Endothelial cell of umbilical vein (primary cell): Measurements from ENCODE around the gene FAM200C. TPM values are rescaled to one million over a fixed set of nuclear protein-coding genes. Genes with fewer than 3 reads are reported as not detected.

Experiments
- BruUV-seq: library from RNA; stranded (reverse); fragments of 400-500 nt; replicated peaks from 2 replicates; lab custom pipeline; 2021; lab: Mats Ljungman, UMichigan
- CTCF ChIA-PET: fragments of 300-600, 350-600 bp; sonication (Branson Sonifier 250); formaldehyde crosslinking; loops from one replicate; lab custom pipeline; 2021; ENCODE audit warnings: antibody characterized with exemption, inconsistent platforms; lab: Charles Lee
- POLR2A ChIA-PET: fragments of 300-600, 350-600 bp; sonication (Branson Sonifier 250); formaldehyde crosslinking; loops from one replicate; lab custom pipeline; 2021; ENCODE audit warnings: antibody characterized with exemption, inconsistent platforms; lab: Charles Lee
- DNase-seq: peaks from one replicate; pipeline ENCODE4 v3.0.0-alpha.2; 2011; ENCODE audit warnings: low read depth, low spot score
- FAIRE-seq: peaks from 2 replicates; lab custom pipeline; 2011; peaks lifted over from hg19 to GRCh38; lab: Jason Lieb, UNC
- H2AFZ ChIP-seq: 2 replicates; pipeline ENCODE4 v1.6.0; 2012; ENCODE audit warnings: low read depth, low read length, control low read depth, inconsistent platforms
- H3K27ac ChIP-seq: 2 replicates; pipeline ENCODE4 v1.5.1; 2011; ENCODE audit warnings: low read depth, mild to moderate bottlenecking, control low read depth, low read length, moderate library complexity; ENCODE audit not compliant: insufficient read depth
- H3K27me3 ChIP-seq, 2 experiments: 2 replicates each; pipeline versions ENCODE4 v1.6.0 to v1.6.1; 2011; ENCODE audit warnings: low read length in 2 of 2, mixed read lengths in 1 of 2; ENCODE audit not compliant: control insufficient read depth in 2 of 2, insufficient read depth in 2 of 2
- H3K36me3 ChIP-seq, 2 experiments: 2 replicates in 1 of 2; 3 replicates in 1 of 2; pipeline ENCODE4 v1.5.1; 2011; ENCODE audit warnings: low read length in 2 of 2, mild to moderate bottlenecking in 1 of 2, moderate library complexity in 1 of 2; ENCODE audit not compliant: control insufficient read depth in 2 of 2, insufficient read depth in 2 of 2; ENCODE audit errors: extremely low read depth in 1 of 2
- H3K4me1 ChIP-seq: 3 replicates; pipeline ENCODE4 v1.5.1; 2011; ENCODE audit warnings: mild to moderate bottlenecking, low read length; ENCODE audit not compliant: control insufficient read depth, insufficient read depth; ENCODE audit errors: extremely low read depth
- H3K4me2 ChIP-seq: 2 replicates; pipeline ENCODE4 v1.6.1; 2011; ENCODE audit warnings: low read length, control low read depth, mixed read lengths; ENCODE audit not compliant: insufficient read depth
- H3K4me3 ChIP-seq, 3 experiments: fragments of 200-600 bp in 1 of 3; sonication (generic), shearing (Covaris generic) in 1 of 3; replicated peaks in 1 of 3; 2 replicates each; pipeline ENCODE4 v1.5.1; 2011 to 2016; ENCODE audit warnings: control low read depth in 3 of 3, low read length in 3 of 3, mild to moderate bottlenecking in 2 of 3, inconsistent platforms in 1 of 3, low read depth in 1 of 3, moderate library complexity in 1 of 3; ENCODE audit not compliant: insufficient read depth in 1 of 3
- H3K79me2 ChIP-seq: 2 replicates; pipeline ENCODE4 v1.6.0; 2012; ENCODE audit warnings: low read length, inconsistent platforms; ENCODE audit not compliant: control insufficient read depth, insufficient read depth
- H3K9ac ChIP-seq: replicated peaks from 2 replicates; pipeline ENCODE3; 2011; ENCODE audit warnings: low read length, control low read depth; ENCODE audit not compliant: insufficient read depth; ENCODE audit errors: extremely low read depth
- H3K9me1 ChIP-seq: replicated peaks from 3 replicates; pipeline ENCODE4 v1.6.0; 2011; ENCODE audit warnings: mild to moderate bottlenecking, low read length; ENCODE audit not compliant: control insufficient read depth, insufficient read depth; ENCODE audit errors: extremely low read depth
- H3K9me3 ChIP-seq: replicated peaks from 2 replicates; pipeline ENCODE4 v1.5.1; 2012; ENCODE audit warnings: low read length, inconsistent platforms; ENCODE audit not compliant: control insufficient read depth, insufficient read depth
- H4K20me1 ChIP-seq: replicated peaks from 2 replicates; pipeline ENCODE3; 2011; ENCODE audit warnings: mild to moderate bottlenecking, low read length; ENCODE audit not compliant: control insufficient read depth, insufficient read depth; ENCODE audit errors: extremely low read depth
- CTCF ChIP-seq, 2 donors: IDR thresholded peaks; 1 replicate in 1 of 2; 2 replicates in 1 of 2; pipeline ENCODE4 v1.5.1; 2011; ENCODE audit warnings: low read length in 2 of 2, mild to moderate bottlenecking in 2 of 2, moderate library complexity in 2 of 2, control low read depth in 1 of 2, inconsistent platforms in 1 of 2, low read depth in 1 of 2; ENCODE audit not compliant: insufficient read depth in 1 of 2; ENCODE audit errors: extremely low read depth in 1 of 2
- EZH2 ChIP-seq: IDR thresholded peaks from 2 replicates; pipeline ENCODE4 v1.6.1; 2012; ENCODE audit warnings: borderline replicate concordance, low read depth, mild to moderate bottlenecking, moderate library complexity, low read length, inconsistent platforms; ENCODE audit not compliant: severe bottlenecking
- FOS ChIP-seq: IDR thresholded peaks from 2 replicates; pipeline ENCODE4 v1.6.1; 2011; ENCODE audit warnings: mild to moderate bottlenecking, low read length, moderate library complexity, borderline replicate concordance; ENCODE audit not compliant: insufficient read depth
- GATA2 ChIP-seq: IDR thresholded peaks from 2 replicates; pipeline ENCODE4 v1.7.0; 2011; ENCODE audit warnings: low read depth, mild to moderate bottlenecking, moderate library complexity, mixed read lengths, low read length; ENCODE audit not compliant: insufficient read length, insufficient read depth
- JUN ChIP-seq: IDR thresholded peaks from 2 replicates; pipeline ENCODE4 v1.6.1; 2011; ENCODE audit warnings: borderline replicate concordance, low read depth; ENCODE audit not compliant: insufficient read length, insufficient read depth
- MAX ChIP-seq: IDR thresholded peaks from 2 replicates; pipeline ENCODE4 v1.6.1; 2011; ENCODE audit not compliant: insufficient read depth, insufficient read length
- MYC ChIP-seq: IDR thresholded peaks from one replicate; pipeline ENCODE4 v1.6.1; 2011; ENCODE audit warnings: mild to moderate bottlenecking, low read depth, low read length
- POLR2A ChIP-seq: IDR thresholded peaks from 2 replicates; pipeline ENCODE4 v1.6.1; 2012; ENCODE audit warnings: low read depth, mild to moderate bottlenecking, control low read depth, low read length
- POLR2AphosphoS5 ChIP-seq: IDR thresholded peaks from 2 replicates; pipeline ENCODE4 v1.6.1; 2012; ENCODE audit warnings: low read depth, mild to moderate bottlenecking, control low read depth, low read length, moderate library complexity; ENCODE audit not compliant: insufficient read depth
- dilution Hi-C: fragments of 300-500 bp; cut with MboI; formaldehyde crosslinking; loops from one replicate; pipeline ENCODE4 v1.15.0; 2019; ENCODE audit warnings: low sequenced_read_pairs; ENCODE audit not compliant: extremely low pct_ligation_motif_present
- intact Hi-C: fragments of 100-400 bp; cut with micrococcal nuclease; formaldehyde crosslinking; loops from one replicate; pipeline ENCODE4 v1.10.0; 2022
- polyA plus RNA-seq, 4 experiments: library from polyadenylated mRNA; depleted of rRNA in 3 of 4; stranded (reverse) in 3 of 4; unstranded in 1 of 4; fragments of >200 nt; gene quantifications; 2 replicates each; pipeline versions ENCODE4 v1.2.1 to v1.2.3, GENCODE V29; 2011 to 2012; ENCODE audit warnings: missing spikeins in 1 of 4
- total RNA-seq: library from RNA; stranded (reverse); gene quantifications from 2 replicates; pipeline ENCODE4 v1.2.3, GENCODE V29; 2021

Gene FAM200C
- total and polyA plus RNA-seq, 2 donors (not counting 3 experiments of a cell fraction or from before 2014, with no cell fraction given) = 0.76 to 2.7 TPM

GRCh38 chr5:160376416-160376815 is 23.4 kb downstream of the FAM200C start:
- ChIA-PET CTCF (interaction anchor here (1.1 to 1.5 kb wide), 2 partner anchors 14 to 355 kb away, joined by 4 to 6 read pairs; no protein-coding TSS in a partner anchor), POLR2A (no interaction called here)
- Histone ChIP-seq H3K4me2 (no peak overlapping the region), H3K36me3 (no peaks in the 10 kb centered on the region), H3K9me3 (no peaks in the 10 kb centered on the region), H4K20me1 (no peaks in the 10 kb centered on the region), H3K9me1 (no peaks in the 10 kb centered on the region), H3K4me1 (no peaks in the 10 kb centered on the region), H3K9ac (no peak overlapping the region), H3K27me3 (peaks cover 47 to 61% of the 10 kb centered on the region in 2 experiments), H2AFZ (no peak overlapping the region), H3K79me2 (no peaks in the 10 kb centered on the region), H3K4me3 (no peak overlapping the region), H3K27ac (no peak overlapping the region)
- dilution Hi-C loops = no loop called here
- BruUV-seq = no TSS peak
- intact Hi-C loops = no loop called here
- FAIRE-seq = no peak
- DNase-seq = no peak
- TF ChIP-seq POLR2A (no peak), MYC (no peak), JUN (no peak), MAX (no peak), FOS (no peak), POLR2AphosphoS5 (no peak), CTCF (IDR thresholded peaks at IDR 0.05; ENCODE audit: extremely low read depth in 1 of 2, insufficient read depth in 1 of 2, low read depth in 1 of 2, low read length in 2 of 2) (no peak), EZH2 (no peak), GATA2 (no peak)
